Measurements from ENCODE around the gene ADAR.

- no peak for TF ChIP-seq ZNF331 (CRISPR knock-in tag; IDR thresholded peaks at IDR 0.05; ENCODE audit: low read depth)
- TF ChIP-seq CTCF (conservative IDR thresholded peaks at IDR 0.05; ENCODE audit: low read depth in 2 of 2), result no peak
Measured at GRCh38 chr1:154626456-154627256, 18.7 kb upstream of the ADAR start.

Data from GM23338 (cell line).